Fibroblast of gingiva (primary cell): ENCODE measurements around the gene HDHD2.
"Not testable (repeated sequence)": the region's sequence is repeated elsewhere in the genome, so short reads cannot be mapped to it uniquely, and the experiment has no call there.

ENCODE experiments used
- DNase-seq: peaks from one replicate; pipeline ENCODE4 v3.0.0-alpha.2; 2011; ENCODE audit warnings: low read depth

The HDHD2 gene, protein sequence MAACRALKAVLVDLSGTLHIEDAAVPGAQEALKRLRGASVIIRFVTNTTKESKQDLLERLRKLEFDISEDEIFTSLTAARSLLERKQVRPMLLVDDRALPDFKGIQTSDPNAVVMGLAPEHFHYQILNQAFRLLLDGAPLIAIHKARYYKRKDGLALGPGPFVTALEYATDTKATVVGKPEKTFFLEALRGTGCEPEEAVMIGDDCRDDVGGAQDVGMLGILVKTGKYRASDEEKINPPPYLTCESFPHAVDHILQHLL

DNA sequence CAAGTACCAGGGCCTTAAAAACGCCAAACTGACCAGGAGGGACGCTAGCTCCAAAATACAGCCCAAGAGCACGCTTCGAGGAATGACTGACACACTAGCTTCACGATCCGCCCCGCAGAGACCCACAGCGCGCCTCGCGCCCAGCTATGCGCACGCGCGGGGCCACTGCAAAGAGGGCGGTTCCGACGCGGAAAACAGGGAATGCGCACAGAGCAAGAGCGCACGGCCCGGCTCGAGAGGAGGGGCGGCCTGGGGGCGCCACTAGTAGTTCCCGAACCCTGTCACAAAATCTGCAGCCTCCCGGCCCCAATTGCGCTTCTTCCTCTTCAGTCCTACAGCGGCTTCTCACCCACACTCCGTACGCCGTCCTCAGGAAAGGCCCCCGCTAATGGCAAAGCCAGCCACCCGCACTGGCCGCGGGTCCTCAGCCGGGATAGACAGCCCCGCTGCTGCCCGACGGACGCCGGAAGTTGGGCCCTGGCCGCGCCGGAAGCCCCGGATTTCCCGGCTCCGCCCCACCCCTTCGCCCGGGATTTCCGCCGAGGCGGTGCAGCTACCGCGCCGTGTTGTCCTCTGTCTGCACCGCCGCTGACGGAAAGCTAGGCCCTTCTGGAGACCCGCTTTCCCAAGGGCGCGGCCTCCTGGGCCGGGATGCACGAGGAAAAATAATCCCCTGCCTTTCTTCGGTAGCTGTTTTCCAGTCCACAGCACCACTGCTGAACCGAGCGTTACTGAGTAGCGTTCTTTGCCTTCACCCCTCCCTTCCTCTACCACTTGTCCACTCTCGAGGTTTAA lies at the start of gene HDHD2:
TSS of gene HDHD2 (minus strand) at position 472 of the 795 bp plus-strand sequence. CDS start 14,061 bp downstream, outside the sequence.
- peak; percentile 77 for DNase-seq

DNA sequence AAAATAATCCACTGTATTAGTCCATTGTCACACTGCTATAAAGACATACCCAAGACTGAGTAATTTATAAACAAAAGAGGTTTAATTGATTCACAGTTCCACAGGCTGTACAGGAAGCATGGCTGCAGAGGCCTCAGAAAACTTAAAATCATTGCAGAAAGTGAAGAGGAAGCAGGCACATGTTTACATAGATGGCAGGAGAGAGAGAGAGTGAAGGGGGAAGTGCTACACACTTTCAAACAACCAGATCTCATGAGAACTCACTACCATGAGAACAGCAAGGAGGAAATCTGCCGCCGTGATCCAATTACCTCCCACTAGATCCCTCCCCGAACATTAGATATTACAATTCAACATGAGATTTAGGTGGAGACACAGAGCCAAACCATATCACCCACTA lies 45.7 kb upstream of the HDHD2 start:
- DNase-seq, result not testable (repeated sequence)

DNA sequence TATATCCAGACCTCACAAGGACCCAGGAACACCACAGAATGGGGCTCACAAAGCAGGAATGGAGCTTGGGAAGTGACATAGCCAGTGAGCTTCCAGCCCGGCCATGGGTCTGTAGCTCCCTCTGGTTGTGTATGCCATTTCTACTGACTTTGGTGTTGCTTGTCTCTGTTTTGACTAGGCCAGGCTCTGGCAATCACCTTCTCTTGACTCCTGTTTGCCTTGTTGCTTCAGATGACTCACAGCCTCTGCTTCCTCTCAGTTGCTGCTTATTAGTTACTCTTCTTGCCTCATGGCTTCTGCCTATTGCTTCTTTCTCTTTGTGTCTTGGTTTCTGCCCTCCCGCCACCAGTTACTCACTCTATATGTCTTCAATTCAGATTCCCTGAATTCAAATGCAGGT lies 41.7 kb upstream of the HDHD2 start:
- no peak for DNase-seq

DNA sequence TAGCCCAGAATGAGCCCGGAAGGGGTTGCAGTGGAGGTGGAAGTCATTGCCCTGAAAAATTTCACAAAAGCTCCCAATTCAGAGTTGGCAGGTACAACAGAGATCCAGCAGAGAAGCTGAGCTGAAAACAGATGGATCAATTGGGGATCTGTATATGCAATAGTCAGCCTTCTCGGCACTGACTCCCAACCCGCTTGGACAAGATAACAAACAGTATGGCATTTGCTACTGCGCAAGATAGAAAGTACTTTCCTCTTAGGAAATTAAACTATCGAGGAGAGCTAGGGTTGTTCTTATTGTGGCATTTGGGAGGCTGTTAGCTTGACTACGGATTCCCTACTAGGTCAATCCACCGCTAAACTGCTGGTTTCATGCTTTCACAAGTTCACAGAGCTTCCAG lies 37.4 kb upstream of the HDHD2 start:
- DNase-seq, result no peak

DNA sequence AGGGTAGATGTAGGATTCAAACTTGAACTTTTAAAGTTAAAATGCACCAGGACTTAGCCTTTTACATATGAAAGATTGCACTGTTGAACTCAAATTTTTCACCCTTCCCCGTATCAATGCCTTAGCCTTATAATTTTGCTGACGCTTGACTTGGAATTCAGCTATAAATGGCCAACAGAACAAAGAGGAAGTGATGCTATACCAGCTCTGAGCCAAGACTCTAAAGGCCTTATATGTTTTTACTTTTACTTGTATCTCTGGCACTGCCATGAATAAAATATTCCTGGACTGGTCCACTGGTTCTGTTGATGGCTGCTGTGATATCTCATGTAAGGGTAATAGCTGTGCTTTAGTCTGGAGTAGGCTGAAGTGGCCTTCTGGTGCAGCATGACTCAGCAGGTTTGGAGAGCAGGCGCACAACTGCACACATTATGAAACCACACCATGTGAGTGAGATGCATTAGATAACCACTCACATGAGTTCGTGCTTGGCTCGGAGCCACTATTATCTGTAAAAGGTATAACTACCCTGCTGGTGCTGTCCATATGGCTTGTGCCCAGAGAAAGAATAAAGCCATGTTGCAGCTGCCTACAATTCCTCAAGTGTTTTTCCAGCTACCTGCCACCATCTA lies 34.2 kb upstream of the HDHD2 start:
- DNase-seq, result peak; percentile 10

DNA sequence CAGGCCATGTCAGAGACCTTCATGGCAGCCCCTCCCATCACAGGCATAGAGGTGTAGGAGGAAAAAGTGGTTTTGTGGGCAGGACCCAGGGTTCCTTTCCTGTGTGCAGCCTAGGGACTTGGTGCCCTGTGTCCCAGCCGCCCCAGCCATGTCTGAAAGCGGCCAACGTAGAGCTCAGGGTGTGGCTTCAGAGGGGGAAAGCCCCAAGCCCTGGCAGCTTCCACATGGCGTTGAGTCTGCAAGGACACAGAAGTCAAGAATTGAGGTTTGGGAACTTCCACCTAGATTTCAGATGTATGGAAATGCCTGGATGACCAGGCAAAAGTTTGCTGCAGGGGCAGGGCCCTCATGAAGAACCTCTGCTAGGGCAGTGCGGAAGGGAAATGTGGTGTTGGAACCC lies 31.9 kb upstream of the HDHD2 start:
- DNase-seq, result not testable (repeated sequence)

DNA sequence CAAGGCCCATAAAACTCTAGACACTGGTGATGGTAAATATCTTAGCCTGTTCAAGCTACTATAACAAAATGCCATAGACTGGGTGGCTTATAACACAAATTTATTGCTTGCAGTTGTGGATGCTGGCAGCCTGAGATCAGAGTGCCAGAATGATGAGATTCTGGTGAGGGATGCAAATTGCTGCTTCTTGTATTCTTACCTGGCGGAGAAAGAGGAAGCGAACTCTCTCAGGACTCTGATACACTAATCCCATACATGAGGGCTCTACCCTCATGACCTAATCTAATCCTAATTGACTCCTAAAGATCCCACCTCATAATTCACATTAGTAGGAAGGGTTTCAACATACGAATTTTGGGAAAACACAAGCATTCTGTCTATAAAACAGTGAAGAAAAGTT lies 30.5 kb upstream of the HDHD2 start:
- no peak for DNase-seq

DNA sequence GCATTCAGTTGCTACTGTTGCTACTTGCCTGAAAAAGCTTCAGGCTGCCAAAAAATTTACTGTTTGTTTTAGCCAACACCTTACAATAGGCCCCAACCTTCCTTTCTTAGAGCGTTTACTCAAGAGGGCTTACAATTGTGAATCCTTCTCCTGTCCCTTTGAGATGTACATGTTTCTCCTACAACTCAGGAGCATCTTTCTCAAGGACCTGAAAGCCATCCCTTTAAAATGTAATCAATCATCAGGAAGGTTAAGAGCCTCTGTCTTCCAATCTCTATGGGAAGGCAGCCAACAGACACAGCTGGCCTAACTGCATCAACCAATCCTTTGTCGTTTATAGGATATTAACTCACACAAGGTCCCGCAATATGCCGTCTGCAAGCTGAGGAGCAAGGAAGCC lies 29.2 kb upstream of the HDHD2 start:
- no peak for DNase-seq

DNA sequence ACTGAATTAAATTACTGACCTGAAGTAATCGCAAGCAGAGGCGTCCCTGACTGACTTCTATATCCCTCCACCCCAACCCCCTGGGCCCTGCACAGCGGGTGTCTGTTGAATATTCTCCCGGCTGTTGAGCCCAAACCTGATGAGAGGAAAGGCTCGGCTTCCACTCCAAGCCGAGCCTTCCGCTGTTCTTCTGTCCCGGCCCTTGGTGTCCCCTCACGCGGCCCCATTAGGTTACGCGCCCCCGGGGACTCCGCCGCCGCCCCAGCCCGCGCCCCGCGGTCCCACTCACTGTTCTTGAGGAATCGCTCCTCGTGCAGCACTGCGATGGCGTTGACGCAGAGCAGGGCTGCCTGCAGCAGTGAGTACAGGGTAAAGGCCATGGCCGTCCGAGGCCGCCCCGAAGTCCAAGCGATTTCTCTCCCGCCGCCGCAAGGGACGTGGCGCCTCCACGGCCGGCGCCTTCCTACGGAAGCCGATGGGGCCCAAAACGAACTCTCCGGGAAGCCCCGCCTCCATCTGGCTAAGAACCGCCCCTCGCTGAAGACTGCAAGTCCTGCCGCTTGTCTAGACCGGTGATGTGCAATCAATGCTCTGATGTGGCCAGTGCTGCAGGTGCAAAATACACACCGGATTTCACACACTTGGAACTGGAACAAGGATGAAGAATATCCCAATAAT lies 25.7 kb upstream of the HDHD2 start, which contains the start of gene IER3IP1:
TSS of gene IER3IP1 (minus strand) at position 467 of the 678 bp plus-strand sequence. CDS start at position 380, 87 bp downstream.
- DNase-seq, result peak; percentile 91

DNA sequence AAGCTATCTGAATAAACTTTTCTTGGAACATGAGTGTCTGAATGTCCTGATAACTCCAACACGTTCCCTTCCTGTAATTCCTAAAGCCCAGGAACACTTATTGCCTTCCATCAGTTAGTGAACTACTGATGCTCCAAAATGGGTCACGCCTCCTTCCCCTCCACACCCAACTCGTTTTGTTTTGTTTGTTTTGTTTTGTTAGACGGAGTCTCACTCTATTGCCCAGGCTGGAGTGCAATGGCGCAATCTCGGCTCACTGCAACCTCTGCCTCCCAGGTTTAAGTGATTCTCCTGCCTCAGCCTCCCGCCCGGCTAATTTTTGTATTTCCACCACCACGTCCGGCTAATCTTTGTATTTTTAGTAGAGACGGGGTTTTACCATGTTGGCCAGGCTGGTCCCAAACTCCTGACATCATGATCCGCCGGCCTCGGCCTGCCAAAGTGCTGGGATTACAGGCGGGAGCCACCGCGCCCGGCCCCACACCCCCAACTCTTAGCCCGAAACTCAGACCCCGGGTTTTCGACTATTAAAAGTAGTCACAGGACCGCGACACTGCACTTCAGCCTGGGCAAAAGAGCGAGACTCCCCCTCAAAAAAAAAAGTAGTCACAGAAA lies 25.1 kb upstream of the HDHD2 start:
- no peak for DNase-seq

DNA sequence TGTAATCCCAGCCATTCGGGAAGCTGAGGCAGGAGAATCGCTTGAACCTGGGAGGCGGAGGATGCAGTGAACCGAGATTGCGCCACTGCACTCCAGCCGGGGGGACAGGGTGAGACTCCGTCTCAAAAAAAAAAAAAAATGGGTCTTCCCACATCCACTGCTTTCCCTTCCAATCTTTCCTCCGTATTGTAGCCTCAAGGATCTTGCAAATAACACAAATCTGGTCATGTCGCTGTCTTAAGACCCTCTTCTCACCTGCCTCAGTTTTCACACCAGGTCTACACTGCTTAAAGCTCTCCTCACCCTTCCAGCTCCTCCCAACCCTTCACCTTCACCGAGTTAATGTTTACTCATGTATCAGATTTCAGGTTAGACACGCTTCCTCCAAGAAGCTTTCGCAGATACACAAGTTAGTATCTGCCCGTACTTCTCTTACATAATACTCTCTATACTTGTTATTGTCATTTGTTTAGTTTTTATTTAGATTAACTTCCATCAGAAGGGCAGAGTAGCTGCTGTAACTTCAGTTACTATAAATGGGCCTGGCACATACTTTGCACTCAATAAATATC lies 24.3 kb upstream of the HDHD2 start:
- DNase-seq, result no peak

DNA sequence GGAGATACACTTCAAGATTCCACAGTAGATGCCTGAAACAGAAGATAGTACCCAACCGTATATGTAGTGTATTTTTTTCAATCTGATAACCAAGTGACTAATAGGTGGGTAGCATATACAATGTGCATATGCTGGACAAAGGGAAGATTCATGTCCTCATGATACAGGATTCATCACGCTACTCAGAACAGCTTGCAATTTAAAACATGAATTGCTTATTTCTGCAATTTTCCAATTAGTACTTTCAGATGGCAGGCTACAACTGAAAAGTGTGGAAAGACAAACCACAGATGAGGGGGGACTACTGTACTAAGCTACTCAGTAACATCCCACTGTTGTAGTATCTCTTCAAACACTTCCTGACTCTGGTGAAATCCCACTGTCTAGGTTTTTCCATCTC lies 22.2 kb upstream of the HDHD2 start:
- no peak for DNase-seq

DNA sequence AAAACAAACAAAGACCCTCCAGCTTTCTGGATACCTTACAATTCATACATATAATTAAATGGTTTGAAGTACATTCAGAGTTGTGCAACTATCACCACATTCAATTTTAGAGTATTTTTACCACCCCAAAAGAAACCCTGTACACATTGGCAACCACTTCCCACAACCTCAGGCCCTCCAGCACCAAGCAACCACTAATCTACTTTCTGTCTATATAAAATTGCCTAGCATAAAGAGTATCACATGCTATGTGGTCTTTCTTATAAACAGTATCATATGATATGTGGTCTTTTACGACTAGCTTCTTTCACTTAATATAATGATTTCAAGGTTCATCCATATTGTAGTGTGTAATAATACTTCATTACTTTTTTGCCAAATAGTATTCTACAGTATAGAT lies 18.6 kb upstream of the HDHD2 start:
- DNase-seq, result no peak

DNA sequence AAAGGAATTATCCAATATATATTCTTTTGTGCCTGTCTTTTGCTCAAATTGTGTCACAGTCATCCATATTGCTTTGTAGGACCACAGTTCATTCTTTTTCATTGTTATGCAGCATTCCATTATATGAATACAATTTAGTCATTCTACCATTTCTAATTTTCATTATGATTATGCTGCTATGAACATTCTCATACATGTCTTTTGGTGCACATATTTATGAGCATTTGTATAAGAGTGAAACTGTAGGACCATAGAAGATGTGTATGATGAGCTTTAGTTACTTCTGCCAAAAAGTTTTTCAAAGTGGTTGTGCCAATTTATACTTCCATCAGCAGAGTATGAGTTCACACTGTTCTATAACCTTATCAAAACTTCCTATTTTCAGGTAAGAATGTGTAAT lies 18.2 kb upstream of the HDHD2 start:
- no peak for DNase-seq

DNA sequence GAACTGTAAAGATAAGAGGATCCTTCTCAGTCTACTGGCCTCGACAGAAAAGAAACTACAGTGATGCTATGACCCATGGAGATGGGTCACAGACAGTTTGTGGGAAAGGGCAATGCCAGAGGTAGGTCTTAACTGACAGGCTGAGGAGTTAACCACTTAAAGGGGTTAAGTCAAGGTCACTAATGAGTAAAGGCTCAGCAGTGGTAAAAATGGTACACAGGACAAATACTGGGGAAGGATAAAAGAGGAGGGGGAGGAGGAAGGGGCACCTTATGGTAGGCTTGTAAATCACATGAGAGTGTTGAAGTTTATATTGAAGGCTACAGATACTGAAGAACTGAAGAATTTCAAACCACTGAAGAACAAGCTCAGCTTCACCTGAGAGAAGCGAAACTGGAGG lies 16.0 kb upstream of the HDHD2 start:
- DNase-seq, result no peak

DNA sequence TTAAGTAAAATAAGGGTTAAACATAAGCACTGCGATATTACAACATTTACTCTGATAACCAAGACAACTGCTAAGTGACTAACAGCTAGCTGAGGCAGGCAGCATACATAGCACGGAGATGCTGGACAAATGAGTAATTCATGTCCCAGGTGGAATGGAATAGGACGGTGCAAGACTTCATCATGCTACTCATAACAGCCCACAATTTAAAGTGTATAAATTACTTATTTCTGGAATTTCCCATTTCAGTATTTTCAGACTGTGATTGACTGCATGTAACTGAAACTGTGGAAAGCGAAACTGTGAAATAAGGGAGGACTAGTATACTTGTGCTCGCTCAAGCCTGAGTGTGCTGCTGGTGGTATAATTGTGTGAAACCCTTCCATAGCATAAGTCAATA lies 12.9 kb upstream of the HDHD2 start:
- DNase-seq, result peak; percentile 22

DNA sequence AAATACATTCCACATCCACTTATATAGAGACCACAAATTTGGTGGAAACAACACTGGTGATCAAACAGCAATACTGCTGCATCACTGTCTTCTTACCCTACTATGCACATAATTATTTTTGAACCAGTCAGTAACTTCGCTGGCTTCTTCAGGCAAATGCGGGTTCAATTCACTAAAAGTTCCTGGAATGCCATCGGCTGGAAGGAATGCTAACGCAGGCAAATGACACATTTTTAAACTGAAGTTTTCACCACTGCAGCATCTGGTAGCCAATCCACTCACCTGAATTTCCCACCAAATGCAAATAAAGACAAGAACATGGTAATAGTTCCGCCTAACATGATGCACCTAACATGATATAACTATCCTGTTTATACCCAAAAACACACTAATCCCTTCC lies 10.0 kb upstream of the HDHD2 start:
- DNase-seq, result no peak

DNA sequence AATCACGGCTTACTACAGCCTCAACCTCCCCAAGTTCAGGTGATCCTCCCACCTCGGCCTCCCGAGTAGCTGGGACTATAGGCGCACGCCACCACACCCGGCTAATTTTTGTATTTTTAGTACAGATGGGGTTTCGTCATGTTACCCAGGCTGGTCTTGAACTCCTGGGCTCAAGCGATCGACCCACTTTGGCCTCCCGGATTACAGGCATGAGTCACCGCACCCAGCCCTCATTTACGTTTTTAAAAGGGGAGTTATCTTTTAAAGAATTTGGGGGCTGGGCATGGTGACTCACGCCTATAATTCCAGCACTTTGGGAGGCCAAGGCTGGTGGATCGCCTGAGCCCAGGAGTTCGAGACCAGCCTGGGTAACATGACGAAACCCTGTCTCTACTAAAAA lies 8.1 kb upstream of the HDHD2 start:
- DNase-seq, result not testable (repeated sequence)

DNA sequence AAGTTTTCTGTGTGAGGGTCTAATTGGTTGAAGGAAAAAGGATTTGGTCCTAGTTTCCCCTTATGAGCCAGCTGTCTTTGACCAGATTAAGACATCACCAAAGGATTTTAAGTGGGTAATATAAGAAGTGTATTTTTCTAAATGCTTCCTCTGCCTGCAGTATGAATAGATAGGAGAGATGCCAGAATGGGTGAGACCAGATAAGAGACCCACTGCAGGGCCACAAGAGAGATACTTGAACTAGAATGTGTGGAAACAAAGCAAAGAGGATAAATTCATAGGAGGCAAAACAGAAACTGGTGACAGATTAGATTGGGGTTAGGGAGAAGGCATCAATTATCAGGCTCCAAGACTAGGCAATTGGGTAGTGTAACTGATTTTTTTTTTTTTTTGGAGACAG lies 1.1 kb upstream of the HDHD2 start:
- DNase-seq, result no peak

DNA sequence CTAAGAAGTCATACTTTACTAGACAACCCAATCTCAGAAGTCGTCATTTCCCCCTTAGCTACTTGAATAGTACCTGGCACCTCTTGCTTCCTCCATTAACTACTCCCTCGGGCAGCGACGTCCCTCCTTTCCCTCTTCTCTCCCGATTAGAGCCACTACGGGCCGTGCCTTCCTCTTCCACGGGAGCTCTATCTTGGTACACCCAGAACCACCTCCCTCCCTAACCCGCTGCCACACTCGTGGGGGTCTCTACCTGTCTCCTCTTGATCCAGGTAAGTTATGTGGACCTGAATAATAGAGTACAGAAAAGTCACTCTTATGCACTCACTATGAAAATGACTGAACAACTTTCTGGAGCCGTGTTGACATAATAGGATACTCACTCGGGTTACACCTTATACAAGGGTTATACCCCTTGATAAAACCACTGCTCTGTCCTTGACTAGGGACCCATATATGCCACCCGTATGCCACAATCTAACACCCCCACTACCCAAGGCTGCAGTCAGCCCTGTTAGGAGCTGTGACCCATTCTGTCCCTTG lies 595 bp upstream of the HDHD2 start:
- DNase-seq, result no peak

DNA sequence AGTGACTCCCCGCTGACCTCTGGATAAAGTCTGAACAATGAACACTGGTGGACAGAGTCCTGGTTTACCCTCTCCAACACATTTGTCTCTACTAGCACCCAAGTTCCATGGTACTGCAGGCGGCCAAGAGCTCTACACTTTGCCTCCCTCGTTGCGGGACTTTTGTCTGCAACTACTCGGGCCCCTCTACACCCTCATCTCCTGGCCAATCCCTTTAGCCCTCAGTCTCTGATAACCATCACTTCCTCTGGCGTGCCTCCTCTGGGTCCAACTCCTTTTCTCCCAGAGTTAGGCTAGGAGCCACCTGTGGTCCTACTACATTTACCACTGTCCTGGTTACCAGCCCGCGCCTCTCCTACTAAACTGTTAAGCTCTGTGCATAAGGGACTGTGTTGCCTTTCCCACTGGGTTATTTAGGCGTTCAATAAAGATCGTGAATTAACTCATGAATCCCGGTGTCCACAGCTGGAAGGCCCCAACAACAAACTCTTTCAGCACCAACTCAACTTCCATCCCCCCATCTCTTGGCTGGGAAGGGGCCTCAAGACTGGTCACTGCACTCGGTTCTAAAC lies 757 bp downstream of the HDHD2 start:
- no peak for DNase-seq
